Measurements from ENCODE around the gene CNN2.

DNA sequence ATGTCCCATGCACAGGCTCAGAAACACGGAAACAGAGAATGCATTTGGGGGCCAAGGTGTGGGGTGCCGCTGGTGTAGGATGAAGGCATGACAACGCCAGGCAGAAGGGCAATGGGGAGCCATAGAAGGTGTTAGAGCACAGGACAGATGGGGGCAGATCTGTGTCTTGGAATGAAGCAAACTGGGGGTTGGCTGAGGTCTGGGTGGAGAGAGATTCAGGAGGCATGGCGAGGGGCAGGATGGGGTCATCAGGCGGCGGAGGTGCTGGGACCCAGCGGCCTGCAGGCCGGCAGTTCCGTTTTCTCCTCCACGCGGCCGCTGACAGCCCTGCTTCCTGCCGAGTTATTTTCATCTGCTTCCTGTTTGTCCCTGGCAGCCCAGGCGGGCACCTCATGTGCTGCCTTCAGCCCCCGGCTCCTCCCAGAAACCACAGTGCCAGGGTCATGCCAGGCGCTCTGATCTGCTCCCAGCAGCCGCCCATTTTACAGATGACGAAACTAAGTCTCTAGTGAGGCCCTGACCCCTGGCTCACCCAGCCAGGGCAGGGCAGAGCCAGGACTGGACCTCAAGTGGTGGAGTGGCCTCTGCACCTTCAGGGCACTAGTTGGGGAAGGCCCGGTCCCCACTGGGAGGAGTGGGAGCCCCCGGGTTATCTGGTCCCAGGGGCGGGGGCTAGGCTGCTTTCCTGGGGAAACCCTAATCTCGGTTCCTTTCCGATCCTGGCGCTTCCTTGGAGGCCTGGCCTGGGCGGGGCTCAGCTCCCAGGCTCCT, 42.8 kb downstream of the CNN2 start:
- no peak for TF ChIP-seq POLR2AphosphoS5 (IDR thresholded peaks at IDR 0.05; ENCODE audit: borderline replicate concordance, low read depth, low read length)
- no peak for TF ChIP-seq EZH2 (IDR thresholded peaks at IDR 0.05)
